H1 (cell line): ENCODE data around the gene PRRC1. TPM values are rescaled to one million over a fixed set of nuclear protein-coding genes. Genes with fewer than 3 reads are reported as not detected.

Experiments
- CTCF ChIA-PET: fragments of 300-600 bp; sonication (Branson Sonifier 250); formaldehyde crosslinking; loops from one replicate; lab custom pipeline; 2021; ENCODE audit not compliant: partially characterized antibody; lab: Charles Lee
- POLR2A ChIA-PET: fragments of 300-600 bp; sonication (Branson Sonifier 250); formaldehyde crosslinking; loops from one replicate; lab custom pipeline; 2021; ENCODE audit warnings: inconsistent platforms; ENCODE audit not compliant: partially characterized antibody; lab: Charles Lee
- DNase-seq, 2 experiments: peaks; one replicate each; pipeline versions ENCODE4 v3.0.0 to v3.0.0-alpha.2; 2010 to 2022; ENCODE audit warnings: low spot score in 2 of 2, low read depth in 1 of 2, mixed read lengths in 1 of 2
- FAIRE-seq: peaks from 2 replicates; lab custom pipeline; 2011; peaks lifted over from hg19 to GRCh38; lab: Jason Lieb, UNC
- H2AFZ ChIP-seq: 2 replicates; pipeline ENCODE4 v1.8.1; 2012; ENCODE audit warnings: low read length, inconsistent platforms
- H2AK5ac ChIP-seq: 2 replicates; pipeline ENCODE4 v1.6.1; 2013; ENCODE audit warnings: low read depth, low read length
- H2BK120ac ChIP-seq: replicated peaks from 2 replicates; pipeline ENCODE3; 2013; ENCODE audit warnings: low read depth, low read length, inconsistent platforms
- H2BK12ac ChIP-seq: 2 replicates; pipeline ENCODE4 v1.6.1; 2013; ENCODE audit warnings: low read depth, low read length
- H2BK15ac ChIP-seq: 2 replicates; pipeline ENCODE4 v1.6.1; 2013; ENCODE audit warnings: low read length
- H2BK20ac ChIP-seq: 2 replicates; pipeline ENCODE4 v1.6.1; 2013; ENCODE audit warnings: low read length
- H2BK5ac ChIP-seq: 2 replicates; pipeline ENCODE4 v1.6.1; 2013; ENCODE audit warnings: low read depth, low read length
- H3K14ac ChIP-seq: 2 replicates; pipeline ENCODE4 v1.6.1; 2013; ENCODE audit warnings: inconsistent platforms; ENCODE audit not compliant: insufficient read length
- H3K18ac ChIP-seq: 2 replicates; pipeline ENCODE4 v1.6.1; 2013; ENCODE audit warnings: low read length; ENCODE audit errors: extremely low read depth
- H3K23ac ChIP-seq: 2 replicates; pipeline ENCODE4 v1.6.1; 2013; ENCODE audit warnings: inconsistent platforms; ENCODE audit not compliant: insufficient read length
- H3K23me2 ChIP-seq: 2 replicates; pipeline ENCODE4 v1.6.1; 2013; ENCODE audit warnings: low read depth, low read length
- H3K27ac ChIP-seq: 2 replicates; pipeline ENCODE4 v1.6.1; 2011; ENCODE audit warnings: low read depth, low read length, inconsistent platforms
- H3K27me3 ChIP-seq, 4 experiments: replicated peaks in 1 of 4; 1 replicate in 1 of 4; 2 replicates in 3 of 4; pipeline versions ENCODE4 v1.6.1 to v1.8.1; 2011 to 2013; ENCODE audit warnings: low read length in 3 of 4, mild to moderate bottlenecking in 3 of 4, inconsistent platforms in 2 of 4, mixed read lengths in 2 of 4, moderate library complexity in 1 of 4; ENCODE audit not compliant: control insufficient read depth in 3 of 4, insufficient read depth in 3 of 4; ENCODE audit errors: extremely low read depth in 1 of 4
- H3K36me3 ChIP-seq, 4 experiments: 2 replicates each; pipeline versions ENCODE4 v1.6.1 to v1.8.1; 2011 to 2013; ENCODE audit warnings: mild to moderate bottlenecking in 4 of 4, low read length in 3 of 4, moderate library complexity in 2 of 4, control low read depth in 1 of 4, inconsistent platforms in 1 of 4; ENCODE audit not compliant: insufficient read depth in 4 of 4, control insufficient read depth in 2 of 4
- H3K4ac ChIP-seq: replicated peaks from 2 replicates; pipeline ENCODE3; 2013; ENCODE audit warnings: low read length, low read depth, mixed read lengths, inconsistent platforms; ENCODE audit not compliant: insufficient read length
- H3K4me1 ChIP-seq, 4 experiments: replicated peaks in 1 of 4; 1 replicate in 1 of 4; 2 replicates in 3 of 4; pipeline versions ENCODE4 v1.6.1 to v1.8.1; 2011 to 2013; ENCODE audit warnings: low read length in 3 of 4, inconsistent platforms in 2 of 4, mixed read lengths in 1 of 4; ENCODE audit not compliant: insufficient read depth in 4 of 4, control insufficient read depth in 3 of 4
- H3K4me2 ChIP-seq, 2 experiments: 2 replicates each; pipeline versions ENCODE4 v1.6.1 to v1.8.1; 2011 to 2013; ENCODE audit warnings: low read depth in 2 of 2, low read length in 2 of 2, control low read depth in 1 of 2, inconsistent platforms in 1 of 2, mild to moderate bottlenecking in 1 of 2; ENCODE audit not compliant: insufficient read depth in 1 of 2
- H3K4me3 ChIP-seq, 4 experiments: fragments of 200-600, 300-600 bp in 1 of 4; sonication (generic), shearing (Covaris generic), sonication (Bioruptor Twin) in 1 of 4; 2 replicates each; pipeline versions ENCODE4 v1.5.1 to v1.8.1; 2011 to 2016; ENCODE audit warnings: low read length in 4 of 4, low read depth in 3 of 4, control low read depth in 2 of 4, inconsistent platforms in 2 of 4, mild to moderate bottlenecking in 2 of 4, mixed read lengths in 1 of 4, moderate library complexity in 1 of 4; ENCODE audit not compliant: insufficient read depth in 2 of 4; ENCODE audit errors: extremely low read depth in 1 of 4
- H3K56ac ChIP-seq: replicated peaks from 2 replicates; pipeline ENCODE3; 2013; ENCODE audit warnings: low read depth, mild to moderate bottlenecking, mixed read lengths, low read length, inconsistent platforms; ENCODE audit not compliant: insufficient read length
- H3K79me1 ChIP-seq: 2 replicates; pipeline ENCODE4 v1.6.1; 2013; ENCODE audit warnings: low read depth, low read length, control low read depth
- H3K79me2 ChIP-seq, 2 experiments: 2 replicates each; pipeline versions ENCODE4 v1.6.1 to v1.8.1; 2012 to 2013; ENCODE audit warnings: low read length in 2 of 2, mild to moderate bottlenecking in 2 of 2, inconsistent platforms in 1 of 2; ENCODE audit not compliant: insufficient read depth in 2 of 2, control insufficient read depth in 1 of 2
- H3K9ac ChIP-seq, 4 experiments: replicated peaks in 1 of 4; 1 replicate in 1 of 4; 2 replicates in 3 of 4; pipeline versions ENCODE4 v1.6.1 to v1.8.1; 2011 to 2013; ENCODE audit warnings: low read depth in 3 of 4, low read length in 3 of 4, control low read depth in 2 of 4, mild to moderate bottlenecking in 2 of 4, moderate library complexity in 2 of 4, inconsistent platforms in 1 of 4; ENCODE audit errors: extremely low read depth in 1 of 4
- H3K9me3 ChIP-seq, 2 experiments: 2 replicates each; pipeline versions ENCODE4 v1.6.1 to v1.8.1; 2012 to 2013; ENCODE audit warnings: mild to moderate bottlenecking in 2 of 2, moderate library complexity in 2 of 2, control low read depth in 1 of 2, inconsistent platforms in 1 of 2, low read depth in 1 of 2, low read length in 1 of 2, mixed read lengths in 1 of 2; ENCODE audit not compliant: insufficient read depth in 2 of 2
- H4K20me1 ChIP-seq, 2 experiments: replicated peaks in 1 of 2; 2 replicates each; pipeline versions ENCODE3 to v1.8.1; 2011 to 2013; ENCODE audit warnings: inconsistent platforms in 2 of 2, low read length in 2 of 2, mild to moderate bottlenecking in 1 of 2; ENCODE audit not compliant: insufficient read depth in 2 of 2, control insufficient read depth in 1 of 2
- H4K5ac ChIP-seq: 2 replicates; pipeline ENCODE4 v1.6.1; 2013; ENCODE audit warnings: low read length, low read depth, mixed read lengths, inconsistent platforms; ENCODE audit not compliant: insufficient read length
- H4K8ac ChIP-seq: 2 replicates; pipeline ENCODE4 v1.8.0; 2013; ENCODE audit warnings: mild to moderate bottlenecking, moderate library complexity, low read length, inconsistent platforms; ENCODE audit not compliant: insufficient read depth; ENCODE audit errors: extremely low read depth
- H4K91ac ChIP-seq: replicated peaks from 2 replicates; pipeline ENCODE3; 2013; ENCODE audit warnings: low read length, mixed read lengths, inconsistent platforms; ENCODE audit not compliant: insufficient read length
- CBX8 ChIP-seq: fragments of 300-800, 300-1000 bp; sonication (generic); IDR thresholded peaks from 2 replicates; pipeline ENCODE4 v1.7.1; 2016; ENCODE audit warnings: low read depth, low read length, borderline replicate concordance
- CHD1 ChIP-seq: IDR thresholded peaks from 2 replicates; pipeline ENCODE4 v1.6.1; 2012; ENCODE audit warnings: low read depth, low read length, improper control_type of control experiment
- KDM1A ChIP-seq: fragments of 200-600, 300-600 bp; sonication (generic); IDR thresholded peaks from 2 replicates; pipeline ENCODE4 v1.7.1; 2016; ENCODE audit warnings: mild to moderate bottlenecking, low read length, borderline replicate concordance
- NRF1 ChIP-seq: IDR thresholded peaks from 2 replicates; pipeline ENCODE4 v1.6.1; 2011; ENCODE audit warnings: mild to moderate bottlenecking, low read depth, low read length, improper control_type of control experiment
- SIX5 ChIP-seq: IDR thresholded peaks from 2 replicates; pipeline ENCODE4 v1.6.1; 2011; ENCODE audit warnings: mild to moderate bottlenecking, low read depth, low read length
- TCF12 ChIP-seq: IDR thresholded peaks from 2 replicates; pipeline ENCODE4 v1.6.1; 2011; ENCODE audit warnings: low read depth, mild to moderate bottlenecking, low read length
- ZNF274 ChIP-seq: IDR thresholded peaks from 2 replicates; pipeline ENCODE4 v1.7.0; 2012; ENCODE audit warnings: low read length, borderline replicate concordance; ENCODE audit errors: extremely low read depth
- WGBS, 2 experiments: shearing (Covaris generic) in 1 of 2; methylation state at CpG; one replicate each; pipeline versions ENCODE4 v1.1.6 to v1.1.7; 2013 to 2015; ENCODE audit warnings: low lambda C conversion rate in 2 of 2, mixed read lengths in 2 of 2, inconsistent platforms in 1 of 2, low coverage in 1 of 2, missing lambda C conversion rate in 1 of 2; ENCODE audit not compliant: insufficient replicate concordance in 2 of 2, insufficient coverage in 1 of 2, insufficient read length in 1 of 2; ENCODE audit errors: extremely low coverage in 1 of 2, missing lambda C conversion rate in 1 of 2; 5-methylcytosine and 5-hydroxymethylcytosine counted together
- polyA plus RNA-seq, 7 experiments: library from polyadenylated mRNA; depleted of rRNA in 3 of 7; stranded (reverse) in 5 of 7; unstranded in 2 of 7; fragments of >200 nt in 5 of 7; fragments of 200-250 nt in 2 of 7; gene quantifications; 1 replicate in 5 of 7; 2 replicates in 1 of 7; 4 replicates in 1 of 7; pipeline versions ENCODE4 v1.2.1 to v1.2.3, GENCODE V29; 2011 to 2013; ENCODE audit warnings: missing spikeins in 2 of 7, mixed read lengths in 2 of 7
- total RNA-seq: library from RNA; stranded (reverse); fragmentation: NEBNext Ultra II Directional; extraction: Animal tissue kit (Norgen Biotek cat#: 25700); gene quantifications from 2 replicates; pipeline ENCODE4 v1.2.1, GENCODE V29; 2021

The PRRC1 gene
- total and polyA plus RNA-seq, 2 of the 8 experiments (the other 6 are each of a cell fraction or from before 2014, with no cell fraction given): 54.6 to 78.6 TPM

GRCh38 chr5:127601601-127602000, 84.2 kb downstream of the PRRC1 start:
- H2BK20ac ChIP-seq: no peak overlapping the region
- H3K79me1 ChIP-seq: no peaks in the 10 kb centered on the region
- no peak overlapping the region for H4K5ac ChIP-seq
- no peaks in the 10 kb centered on the region for H3K9me3 ChIP-seq
- no peaks in the 10 kb centered on the region for H4K20me1 ChIP-seq
- no peak overlapping the region for H2BK120ac ChIP-seq
- H4K91ac ChIP-seq: no peak overlapping the region
- H2BK5ac ChIP-seq: no peak overlapping the region
- H3K27me3 ChIP-seq: no peaks in the 10 kb centered on the region
- no peak overlapping the region for H3K9ac ChIP-seq
- no peak overlapping the region for H3K23ac ChIP-seq
- CTCF ChIA-PET: interaction anchor here (0.7 to 1.7 kb wide), 3 partner anchors 109 to 497 kb away, joined by 4 to 7 read pairs (median 4); no protein-coding TSS in a partner anchor
- H3K4me2 ChIP-seq: no peak overlapping the region
- POLR2A ChIA-PET: no interaction called here
- no peak overlapping the region for H2AK5ac ChIP-seq
- H2BK12ac ChIP-seq: no peak overlapping the region
- no peak for DNase-seq
- peaks cover 0 to 8% (median 0%) of the 10 kb centered on the region in 4 experiments; a peak in 1 of 7 replicates for H3K4me1 ChIP-seq
- no peak for TF ChIP-seq KDM1A
- TF ChIP-seq CHD1: no peak
- TF ChIP-seq SIX5: no peak
- no peak for TF ChIP-seq CBX8
- no peak for TF ChIP-seq TCF12
- TF ChIP-seq NRF1: no peak
- no peak for TF ChIP-seq ZNF274
- H3K56ac ChIP-seq: no peak overlapping the region
- H3K4me3 ChIP-seq: no peak overlapping the region
- 89% methylated on average over 4 of the region's 4 CpGs; no CpG with 5 or more reads in 1 of the 2 experiments for WGBS, 2 experiments
- no peaks in the 10 kb centered on the region for H3K36me3 ChIP-seq
- H3K4ac ChIP-seq: no peak overlapping the region
- H3K79me2 ChIP-seq: no peaks in the 10 kb centered on the region
- no peak overlapping the region for H2AFZ ChIP-seq
- H3K18ac ChIP-seq: no peak overlapping the region
- H3K23me2 ChIP-seq: no peaks in the 10 kb centered on the region
- no peak overlapping the region for H2BK15ac ChIP-seq
- no peak overlapping the region for H3K14ac ChIP-seq
- H4K8ac ChIP-seq: no peak overlapping the region
- no peak for FAIRE-seq
- no peak overlapping the region for H3K27ac ChIP-seq
